Measurements from ENCODE around the gene DLG2.

DLG2 gene

GRCh38 chr11:84497981-84498411, 1129.1 kb downstream of the DLG2 start:
- H3K27me3 Mint-ChIP-seq: no peaks in the 10 kb centered on the region
- no peaks in the 10 kb centered on the region for H3K36me3 Mint-ChIP-seq
- H3K4me1 Mint-ChIP-seq: no peaks in the 10 kb centered on the region
- no peaks in the 10 kb centered on the region for H3K9me3 Mint-ChIP-seq
- H3K4me3 Mint-ChIP-seq: no peak overlapping the region
- H3K27ac Mint-ChIP-seq: no peak overlapping the region

- Mint-ChIP-seq H3K9me3 (no peaks in the 10 kb centered on the region), H3K4me3 (no peak overlapping the region), H3K27me3 (no peaks in the 10 kb centered on the region), H3K27ac (no peak overlapping the region), H3K36me3 (no peaks in the 10 kb centered on the region), H3K4me1 (no peaks in the 10 kb centered on the region)
Observed at GRCh38 chr11:84497181-84497580, 1130.0 kb downstream of the DLG2 start.

- no peak overlapping the region for H3K4me3 Mint-ChIP-seq
- H3K36me3 Mint-ChIP-seq: no peaks in the 10 kb centered on the region
- H3K27me3 Mint-ChIP-seq: no peaks in the 10 kb centered on the region
- no peaks in the 10 kb centered on the region for H3K9me3 Mint-ChIP-seq
- no peak overlapping the region for H3K27ac Mint-ChIP-seq
- H3K4me1 Mint-ChIP-seq: no peaks in the 10 kb centered on the region
Observed at GRCh38 chr11:84496122-84496521, 1131.0 kb downstream of the DLG2 start.

GRCh38 chr11:84480131-84480530, 1147.0 kb downstream of the DLG2 start:
- H3K27ac Mint-ChIP-seq: no peak overlapping the region

GRCh38 chr11:84476581-84476980, 1150.6 kb downstream of the DLG2 start:
- Mint-ChIP-seq H3K36me3 (no peaks in the 10 kb centered on the region), H3K9me3 (peaks cover 5% of the 10 kb centered on the region), H3K27me3 (no peaks in the 10 kb centered on the region), H3K4me3 (no peak overlapping the region), H3K27ac (no peak overlapping the region), H3K4me1 (no peaks in the 10 kb centered on the region)

More at GRCh38 chr11:84480131-84480530, 1147.0 kb downstream of the DLG2 start:
- no peaks in the 10 kb centered on the region for H3K27me3 Mint-ChIP-seq
- H3K36me3 Mint-ChIP-seq: no peaks in the 10 kb centered on the region
- no peak overlapping the region for H3K4me3 Mint-ChIP-seq
- no peaks in the 10 kb centered on the region for H3K4me1 Mint-ChIP-seq
- peaks cover 8% of the 10 kb centered on the region for H3K9me3 Mint-ChIP-seq

- Mint-ChIP-seq H3K4me1 (no peaks in the 10 kb centered on the region), H3K27me3 (no peaks in the 10 kb centered on the region), H3K27ac (no peak overlapping the region), H3K9me3 (no peaks in the 10 kb centered on the region), H3K36me3 (no peaks in the 10 kb centered on the region), H3K4me3 (no peak overlapping the region)
Observed at GRCh38 chr11:84471501-84471900, 1155.6 kb downstream of the DLG2 start.

- Mint-ChIP-seq H3K36me3 (no peaks in the 10 kb centered on the region), H3K9me3 (no peaks in the 10 kb centered on the region), H3K27ac (no peak overlapping the region), H3K4me1 (no peaks in the 10 kb centered on the region), H3K27me3 (no peaks in the 10 kb centered on the region), H3K4me3 (no peak overlapping the region)
Observed at GRCh38 chr11:84468235-84468634, 1158.9 kb downstream of the DLG2 start.

GRCh38 chr11:84465040-84465439, 1162.1 kb downstream of the DLG2 start:
- no peak overlapping the region for H3K27ac Mint-ChIP-seq
- no peaks in the 10 kb centered on the region for H3K4me1 Mint-ChIP-seq

GRCh38 chr11:84455691-84456090, 1171.5 kb downstream of the DLG2 start:
- Mint-ChIP-seq H3K27me3 (no peaks in the 10 kb centered on the region), H3K4me3 (no peak overlapping the region), H3K4me1 (no peaks in the 10 kb centered on the region), H3K9me3 (peaks cover 8% of the 10 kb centered on the region), H3K27ac (no peak overlapping the region), H3K36me3 (no peaks in the 10 kb centered on the region)

More at GRCh38 chr11:84465040-84465439, 1162.1 kb downstream of the DLG2 start:
- Mint-ChIP-seq H3K27me3 (no peaks in the 10 kb centered on the region), H3K9me3 (no peaks in the 10 kb centered on the region), H3K4me3 (no peak overlapping the region), H3K36me3 (no peaks in the 10 kb centered on the region)

- Mint-ChIP-seq H3K27ac (no peak overlapping the region), H3K9me3 (peaks cover 12% of the 10 kb centered on the region), H3K27me3 (no peaks in the 10 kb centered on the region), H3K4me3 (no peak overlapping the region), H3K4me1 (no peaks in the 10 kb centered on the region), H3K36me3 (no peaks in the 10 kb centered on the region)
Observed at GRCh38 chr11:84452211-84452610, 1174.9 kb downstream of the DLG2 start.

GRCh38 chr11:84438565-84438964, 1188.6 kb downstream of the DLG2 start:
- Mint-ChIP-seq H3K4me3 (no peak overlapping the region), H3K4me1 (no peaks in the 10 kb centered on the region), H3K36me3 (no peaks in the 10 kb centered on the region), H3K27me3 (no peaks in the 10 kb centered on the region), H3K27ac (no peak overlapping the region), H3K9me3 (peaks cover 9% of the 10 kb centered on the region)

- H3K27ac Mint-ChIP-seq: no peak overlapping the region
- peaks cover 7% of the 10 kb centered on the region for H3K9me3 Mint-ChIP-seq
- H3K4me3 Mint-ChIP-seq: no peak overlapping the region
- no peaks in the 10 kb centered on the region for H3K36me3 Mint-ChIP-seq
- no peaks in the 10 kb centered on the region for H3K27me3 Mint-ChIP-seq
- no peaks in the 10 kb centered on the region for H3K4me1 Mint-ChIP-seq
Observed at GRCh38 chr11:84437071-84437980, 1189.8 kb downstream of the DLG2 start.

GRCh38 chr11:84430661-84431060, 1196.5 kb downstream of the DLG2 start:
- no peaks in the 10 kb centered on the region for H3K27me3 Mint-ChIP-seq
- H3K4me1 Mint-ChIP-seq: no peaks in the 10 kb centered on the region
- no peak overlapping the region for H3K4me3 Mint-ChIP-seq
- no peak overlapping the region for H3K27ac Mint-ChIP-seq
- H3K9me3 Mint-ChIP-seq: peaks cover 4% of the 10 kb centered on the region
- no peaks in the 10 kb centered on the region for H3K36me3 Mint-ChIP-seq

GRCh38 chr11:84425673-84426072, 1201.5 kb downstream of the DLG2 start:
- Mint-ChIP-seq H3K27ac (no peak overlapping the region), H3K4me1 (no peaks in the 10 kb centered on the region), H3K4me3 (no peak overlapping the region), H3K27me3 (no peaks in the 10 kb centered on the region), H3K36me3 (no peaks in the 10 kb centered on the region), H3K9me3 (peaks cover 18% of the 10 kb centered on the region)

- Mint-ChIP-seq H3K4me3 (no peak overlapping the region), H3K9me3 (peaks cover 21% of the 10 kb centered on the region), H3K27me3 (no peaks in the 10 kb centered on the region), H3K36me3 (no peaks in the 10 kb centered on the region), H3K4me1 (no peaks in the 10 kb centered on the region), H3K27ac (no peak overlapping the region)
Observed at GRCh38 chr11:84420271-84420670, 1206.9 kb downstream of the DLG2 start.

- Mint-ChIP-seq H3K36me3 (no peaks in the 10 kb centered on the region), H3K27me3 (no peaks in the 10 kb centered on the region), H3K27ac (no peak overlapping the region), H3K4me1 (no peaks in the 10 kb centered on the region), H3K9me3 (peaks cover 16% of the 10 kb centered on the region), H3K4me3 (no peak overlapping the region)
Observed at GRCh38 chr11:84419616-84420015, 1207.5 kb downstream of the DLG2 start.

Measured in activated naive CD4-positive, alpha-beta T cell treated with anti-CD3 and anti-CD28 coated beads, Interleukin-2, amount 50 U/mL, for 24 hours (primary cell).